CD14-positive monocyte (primary cell): Measurements from ENCODE around the gene OR10H4. TPM values are rescaled to one million over a fixed set of nuclear protein-coding genes. Genes with fewer than 3 reads are reported as not detected.
"Not testable (repeated sequence)": the region's sequence is repeated elsewhere in the genome, so short reads cannot be mapped to it uniquely, and the experiment has no call there.

Experiments
- DNase-seq, 3 donors: peaks; one replicate each; pipeline ENCODE4 v3.0.0-alpha.2; 2011 to 2022
- H2AFZ ChIP-seq: 2 replicates; pipeline ENCODE4 v1.6.0; 2012; ENCODE audit warnings: mild to moderate bottlenecking, low read depth, low read length, inconsistent platforms; ENCODE audit not compliant: insufficient read depth, poor library complexity, severe bottlenecking
- H3K27ac ChIP-seq, 2 donors: 1 replicate in 1 of 2; 2 replicates in 1 of 2; pipeline ENCODE4 v1.5.1; 2012 to 2013; ENCODE audit warnings: low read length in 2 of 2, control low read depth in 1 of 2, inconsistent platforms in 1 of 2, low read depth in 1 of 2, mild to moderate bottlenecking in 1 of 2
- H3K27me3 ChIP-seq, 2 donors: one replicate each; pipeline versions ENCODE4 v1.6.0 to v1.6.1; 2011 to 2013; ENCODE audit warnings: low read length in 2 of 2; ENCODE audit not compliant: control insufficient read depth in 2 of 2, insufficient read depth in 2 of 2
- H3K36me3 ChIP-seq, 2 donors: replicated peaks in 1 of 2; 1 replicate in 1 of 2; 2 replicates in 1 of 2; pipeline versions ENCODE4 v1.5.1 to v1.6.1; 2012 to 2013; ENCODE audit warnings: low read length in 2 of 2, control low read depth in 1 of 2, inconsistent platforms in 1 of 2, mild to moderate bottlenecking in 1 of 2; ENCODE audit not compliant: insufficient read depth in 2 of 2, control insufficient read depth in 1 of 2
- H3K4me1 ChIP-seq, 2 donors: 1 replicate in 1 of 2; 2 replicates in 1 of 2; pipeline versions ENCODE4 v1.5.1 to v1.6.1; 2012 to 2013; ENCODE audit warnings: low read length in 2 of 2, control low read depth in 1 of 2, inconsistent platforms in 1 of 2, mild to moderate bottlenecking in 1 of 2, moderate library complexity in 1 of 2; ENCODE audit not compliant: insufficient read depth in 2 of 2, control insufficient read depth in 1 of 2
- H3K4me2 ChIP-seq: replicated peaks from 2 replicates; pipeline ENCODE3; 2012; ENCODE audit warnings: low read length, moderate library complexity, mild to moderate bottlenecking; ENCODE audit not compliant: poor library complexity, severe bottlenecking; ENCODE audit errors: extremely low read depth
- H3K4me3 ChIP-seq, 3 experiments: fragments of 200-600 bp in 1 of 3; sonication (generic) in 1 of 3; replicated peaks in 1 of 3; 1 replicate in 2 of 3; 2 replicates in 1 of 3; pipeline ENCODE4 v1.5.1; 2011 to 2013; ENCODE audit warnings: low read length in 3 of 3, mild to moderate bottlenecking in 3 of 3, control low read depth in 2 of 3, low read depth in 2 of 3, inconsistent platforms in 1 of 3, moderate library complexity in 1 of 3
- H3K79me2 ChIP-seq: 2 replicates; pipeline ENCODE4 v1.6.0; 2012; ENCODE audit warnings: mild to moderate bottlenecking, control low read depth, inconsistent platforms, low read length, moderate library complexity; ENCODE audit not compliant: insufficient read depth
- H3K9ac ChIP-seq: 2 replicates; pipeline ENCODE4 v1.6.0; 2017; ENCODE audit warnings: low read length, mild to moderate bottlenecking; ENCODE audit not compliant: insufficient read depth, poor library complexity, severe bottlenecking
- H3K9me3 ChIP-seq, 2 donors: replicated peaks in 1 of 2; 1 replicate in 1 of 2; 2 replicates in 1 of 2; pipeline versions ENCODE4 v1.5.1 to v1.6.1; 2012 to 2013; ENCODE audit warnings: low read length in 2 of 2, control low read depth in 1 of 2; ENCODE audit not compliant: control insufficient read depth in 1 of 2, insufficient read depth in 1 of 2
- H4K20me1 ChIP-seq: 2 replicates; pipeline ENCODE4 v1.6.0; 2012; ENCODE audit warnings: mild to moderate bottlenecking, low read length, control low read depth, moderate library complexity; ENCODE audit not compliant: insufficient read depth
- H3K27ac Mint-ChIP-seq, 7 donors: one replicate each; pipeline ENCODE4 v1.8.0; 2020; ENCODE audit warnings: mild to moderate bottlenecking in 7 of 7, mixed read lengths in 7 of 7, moderate library complexity in 6 of 7, inconsistent platforms in 2 of 7
- H3K27me3 Mint-ChIP-seq, 3 donors: one replicate each; pipeline ENCODE4 v1.8.0; 2021 to 2022; ENCODE audit warnings: low read depth in 3 of 3, mild to moderate bottlenecking in 3 of 3, mixed read lengths in 3 of 3, moderate library complexity in 3 of 3, inconsistent platforms in 1 of 3
- H3K36me3 Mint-ChIP-seq, 2 donors: one replicate each; pipeline ENCODE4 v1.8.0; 2020; ENCODE audit warnings: mixed read lengths in 2 of 2, inconsistent platforms in 1 of 2, mild to moderate bottlenecking in 1 of 2
- H3K4me1 Mint-ChIP-seq: one replicate; pipeline ENCODE4 v1.8.0; 2020; ENCODE audit warnings: mild to moderate bottlenecking, mixed read lengths
- H3K4me3 Mint-ChIP-seq, 2 donors: one replicate each; pipeline ENCODE4 v1.8.0; 2020; ENCODE audit warnings: mild to moderate bottlenecking in 2 of 2, mixed read lengths in 2 of 2, moderate library complexity in 1 of 2
- H3K9me3 Mint-ChIP-seq, 7 donors: one replicate each; pipeline ENCODE4 v1.8.0; 2020 to 2022; ENCODE audit warnings: mixed read lengths in 7 of 7, mild to moderate bottlenecking in 6 of 7, moderate library complexity in 6 of 7, inconsistent platforms in 2 of 7
- CTCF ChIP-seq: fragments of 200-600 bp; IDR thresholded peaks from one replicate; pipeline ENCODE4 v1.8.0; 2022; ENCODE audit warnings: antibody characterized with exemption, mild to moderate bottlenecking
- WGBS: methylation state at CpG from one replicate; pipeline ENCODE4 v1.1.5; 2013; ENCODE audit warnings: missing lambda C conversion rate; ENCODE audit not compliant: insufficient coverage; 5-methylcytosine and 5-hydroxymethylcytosine counted together
- intact Hi-C, 2 donors: fragments of 100-400 bp; cut with micrococcal nuclease; formaldehyde crosslinking; loops; one replicate each; pipeline versions ENCODE4 v1.15.0 to v1.15.1; 2023
- polyA plus RNA-seq, 3 donors: library from polyadenylated mRNA; depleted of rRNA in 1 of 3; unstranded in 2 of 3; stranded (reverse) in 1 of 3; fragments of 300-500 nt in 2 of 3; fragments of >200 nt in 1 of 3; fragmentation: Illumina TruSeq in 2 of 3; gene quantifications; 1 replicate in 2 of 3; 2 replicates in 1 of 3; pipeline ENCODE4 v1.2.3, GENCODE V29; 2012 to 2021

The OR10H4 gene
- polyA plus RNA-seq, 3 donors: not detected

- Mint-ChIP-seq H3K27ac (peak overlapping the region in 1 of 7 donors; percentile 72), H3K4me1 (peaks cover 15% of the 10 kb centered on the region), H3K9me3 (peaks cover 4 to 20% (median 15%) of the 10 kb centered on the region in 7 donors), H3K36me3 (no peaks in the 10 kb centered on the region), H3K27me3 (peaks cover 0 to 17% (median 9%) of the 10 kb centered on the region in 3 donors), H3K4me3 (peak overlapping the region; percentile 79 to 95)
- Histone ChIP-seq H3K9me3 (no peaks in the 10 kb centered on the region), H3K27ac (no peak overlapping the region), H3K79me2 (no peaks in the 10 kb centered on the region), H2AFZ (no peak overlapping the region), H3K4me2 (no peak overlapping the region), H3K9ac (no peak overlapping the region), H4K20me1 (no peaks in the 10 kb centered on the region), H3K27me3 (no peaks in the 10 kb centered on the region), H3K4me3 (no peak overlapping the region), H3K36me3 (no peaks in the 10 kb centered on the region), H3K4me1 (peaks cover 3 to 6% of the 10 kb centered on the region in 2 donors)
- intact Hi-C loops: no loop called here
- WGBS: 50% methylated on average over 1 of the region's 11 CpGs
- DNase-seq: no peak
- no peak for TF ChIP-seq CTCF
Observed at GRCh38 chr19:15900504-15900903, 48.3 kb upstream of the OR10H4 start.

- no peaks in the 10 kb centered on the region for H3K27me3 ChIP-seq
- H3K36me3 ChIP-seq: no peaks in the 10 kb centered on the region
- H4K20me1 ChIP-seq: no peaks in the 10 kb centered on the region
- H3K9me3 ChIP-seq: no peaks in the 10 kb centered on the region
- 97% methylated on average over 10 of the region's 11 CpGs for WGBS
- TF ChIP-seq CTCF: no peak
- H3K79me2 ChIP-seq: no peaks in the 10 kb centered on the region
- no peak overlapping the region for H2AFZ ChIP-seq
- Mint-ChIP-seq H3K4me1 (peaks cover 19% of the 10 kb centered on the region), H3K9me3 (peaks cover 4 to 22% (median 16%) of the 10 kb centered on the region in 7 donors), H3K4me3 (no peak overlapping the region), H3K27ac (no peak overlapping the region), H3K36me3 (no peaks in the 10 kb centered on the region), H3K27me3 (peaks cover 0 to 18% (median 9%) of the 10 kb centered on the region in 3 donors)
- no peak overlapping the region for H3K9ac ChIP-seq
- H3K4me2 ChIP-seq: no peak overlapping the region
- H3K27ac ChIP-seq: no peak overlapping the region
- intact Hi-C loops: no loop called here
- peaks cover 3 to 6% of the 10 kb centered on the region in 2 donors for H3K4me1 ChIP-seq
- DNase-seq: no peak
- no peak overlapping the region for H3K4me3 ChIP-seq
Observed at GRCh38 chr19:15902254-15902653, 46.6 kb upstream of the OR10H4 start.

- H3K27me3 ChIP-seq, H3K9me3 ChIP-seq, intact Hi-C loops, H3K4me3 ChIP-seq, H4K20me1 ChIP-seq, H2AFZ ChIP-seq, H3K4me3 Mint-ChIP-seq, H3K4me1 ChIP-seq, H3K27ac ChIP-seq, H3K36me3 ChIP-seq, H3K9ac ChIP-seq, DNase-seq, H3K4me2 ChIP-seq, H3K27ac Mint-ChIP-seq, H3K36me3 Mint-ChIP-seq, H3K79me2 ChIP-seq: not testable (repeated sequence)
- H3K27me3 Mint-ChIP-seq: peaks cover 0 to 18% (median 11%) of the 10 kb centered on the region in 3 donors
- peaks cover 19% of the 10 kb centered on the region for H3K4me1 Mint-ChIP-seq
- 92% methylated on average over 18 of the region's 29 CpGs for WGBS
- peaks cover 4 to 22% (median 16%) of the 10 kb centered on the region in 7 donors for H3K9me3 Mint-ChIP-seq
Observed at GRCh38 chr19:15902898-15903297, 45.9 kb upstream of the OR10H4 start.
